NCI-H2196 (cell line): Measurements from ENCODE around the gene RETREG3.

ENCODE experiments used
- DNase-seq: peaks from one replicate; lab custom pipeline; 2025; ENCODE audit not compliant: unreplicated experiment; lab: John Stamatoyannopoulos, UW

RETREG3 gene

GRCh38 chr17:42535155-42536047, 73.8 kb downstream of the RETREG3 start:
- no peak for DNase-seq

DNA sequence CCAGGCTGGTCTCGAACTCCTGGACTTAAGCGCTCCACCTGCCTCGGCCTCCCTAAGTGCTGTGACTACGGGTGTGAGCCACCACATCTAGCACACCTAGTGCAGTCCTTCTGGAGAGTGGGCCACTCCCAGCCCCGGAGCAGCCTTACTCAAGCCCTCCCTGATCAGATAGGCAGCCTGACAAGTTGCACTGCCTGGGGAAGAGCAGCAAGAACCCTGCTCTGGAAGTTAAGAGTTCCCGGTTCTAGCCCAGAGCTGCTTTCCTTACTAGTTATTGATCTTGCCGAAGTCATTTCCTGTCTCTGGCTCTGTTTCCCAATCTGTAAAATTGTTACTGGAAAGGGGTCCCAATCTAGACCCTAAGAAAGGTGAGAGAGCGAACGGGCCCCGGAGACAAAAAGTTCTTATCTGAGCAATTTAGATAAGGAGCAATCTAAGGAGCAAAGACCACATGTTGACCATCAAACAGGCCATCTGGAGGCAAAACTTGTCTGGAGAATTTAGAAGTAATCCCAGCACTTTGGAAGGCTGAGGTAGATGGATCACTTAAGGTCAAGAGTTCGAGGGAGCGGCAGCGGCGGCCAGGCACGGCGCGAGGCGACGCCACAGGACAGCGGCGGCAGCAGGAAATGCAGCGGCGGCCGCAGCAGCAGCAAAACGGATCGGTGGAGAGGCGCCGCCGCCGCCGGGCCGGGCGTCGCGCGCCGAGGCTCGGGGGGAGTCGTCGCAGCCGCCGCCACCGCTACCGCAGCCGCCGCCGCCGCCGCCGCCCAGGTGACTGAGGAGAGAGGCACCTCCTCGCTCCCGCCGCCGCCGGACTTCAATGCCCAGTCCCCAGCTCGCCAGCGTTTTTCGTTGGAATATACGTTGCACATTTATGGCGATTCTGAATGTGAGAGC, 77.5 kb downstream of the RETREG3 start:
- peak; percentile 34 for DNase-seq

DNA sequence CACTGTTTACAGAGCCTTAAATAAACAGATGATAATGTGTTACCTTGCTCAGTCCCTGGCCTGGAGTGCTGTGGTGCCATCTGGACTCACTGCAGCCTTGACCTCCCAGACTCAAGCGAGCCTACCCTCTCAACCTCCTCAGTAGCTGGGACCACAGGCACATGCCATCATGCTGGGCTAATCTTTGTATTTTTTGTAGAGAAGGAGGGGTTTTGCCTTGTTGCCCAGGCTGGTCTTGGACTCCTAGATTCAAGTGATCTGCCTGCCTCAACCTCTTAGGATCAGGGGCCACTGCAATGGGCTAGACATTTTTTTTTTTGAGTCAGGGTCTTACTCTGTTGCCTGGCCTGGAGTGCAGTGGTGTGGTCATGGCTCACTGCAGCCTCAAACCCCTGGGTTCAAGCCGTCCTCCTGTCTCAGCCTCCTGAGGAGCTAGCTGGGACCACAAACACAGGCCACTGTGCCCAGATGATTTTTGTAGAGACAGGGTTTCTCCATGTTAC, 78.2 kb downstream of the RETREG3 start:
- no peak for DNase-seq
